HL-60 (cell line): Measurements from ENCODE around the gene GMPPA.

ENCODE experiments used
- DNase-seq, 2 experiments: peaks; one replicate each; pipeline ENCODE4 v3.0.0-alpha.2; 2010 to 2020; ENCODE audit warnings: low read depth in 1 of 2, low spot score in 1 of 2
- H3K27ac ChIP-seq: fragments of 250-450 bp; sonication (Bioruptor Pico); replicated peaks from 2 replicates; pipeline ENCODE4 v1.5.1; 2020; ENCODE audit warnings: mild to moderate bottlenecking, moderate library complexity
- H3K27me3 ChIP-seq: fragments of 250-450 bp; sonication (Bioruptor Pico); 2 replicates; pipeline ENCODE4 v1.5.1; 2021; ENCODE audit warnings: mild to moderate bottlenecking, moderate library complexity; ENCODE audit not compliant: insufficient read depth, poor library complexity, severe bottlenecking
- H3K4me3 ChIP-seq: replicated peaks from 2 replicates; pipeline ENCODE4 v1.5.1; 2011; ENCODE audit warnings: mild to moderate bottlenecking, control low read depth, low read length; ENCODE audit not compliant: insufficient read depth
- CTCF ChIP-seq: IDR thresholded peaks from one replicate; pipeline ENCODE4 v1.5.1; 2011; ENCODE audit warnings: low read length, control low read depth, inconsistent platforms; ENCODE audit not compliant: insufficient read depth
- GABPA ChIP-seq: IDR thresholded peaks from 2 replicates; pipeline ENCODE4 v1.6.1; 2012; ENCODE audit warnings: low read depth
- POLR2AphosphoS5 ChIP-seq: IDR thresholded peaks from 2 replicates; pipeline ENCODE4 v1.6.1; 2012; ENCODE audit warnings: low read depth
- REST ChIP-seq: IDR thresholded peaks from 2 replicates; pipeline ENCODE4 v1.6.1; 2012; ENCODE audit warnings: low read depth; ENCODE audit not compliant: insufficient replicate concordance
- SPI1 ChIP-seq: IDR thresholded peaks from 2 replicates; pipeline ENCODE4 v1.6.1; 2012; ENCODE audit warnings: low read depth, mild to moderate bottlenecking, borderline replicate concordance

GMPPA gene

GRCh38 chr2:219470429-219470828, 28.3 kb upstream of the GMPPA start:
- TF ChIP-seq GABPA (no peak), REST (no peak), SPI1 (no peak), POLR2AphosphoS5 (no peak), CTCF (no peak)
- H3K27me3 ChIP-seq, result no peaks in the 10 kb centered on the region

GRCh38 chr2:219471476-219472371, 27.0 kb upstream of the GMPPA start:
- Histone ChIP-seq H3K4me3 (no peak overlapping the region), H3K27ac (no peak overlapping the region), H3K27me3 (no peaks in the 10 kb centered on the region)
- DNase-seq, result no peak
- TF ChIP-seq REST (no peak), POLR2AphosphoS5 (no peak), SPI1 (no peak), CTCF (no peak), GABPA (no peak)

More at GRCh38 chr2:219470429-219470828, 28.3 kb upstream of the GMPPA start:
- no peak for DNase-seq
- Histone ChIP-seq H3K4me3 (no peak overlapping the region), H3K27ac (no peak overlapping the region)

- no peak overlapping the region for H3K27ac ChIP-seq
- TF ChIP-seq CTCF, result no peak
- TF ChIP-seq REST, result no peak
- no peak for TF ChIP-seq GABPA
- TF ChIP-seq SPI1, result no peak
- TF ChIP-seq POLR2AphosphoS5, result no peak
- DNase-seq, result no peak
- H3K27me3 ChIP-seq, result no peaks in the 10 kb centered on the region
- H3K4me3 ChIP-seq, result no peak overlapping the region
Measured at GRCh38 chr2:219472629-219473187, 26.0 kb upstream of the GMPPA start.
